HCT116 (cell line): ENCODE data around the gene FAM3B. TPM values are rescaled to one million over a fixed set of nuclear protein-coding genes. Genes with fewer than 3 reads are reported as not detected.

ENCODE experiments used
- ATAC-seq: fragments of 200-7000 bp; cut with Tn5 transposase; 2 replicates; pipeline ENCODE4 v1.9.1; 2020; ENCODE audit warnings: mild to moderate bottlenecking, moderate library complexity
- BruUV-seq: library from RNA; stranded (reverse); fragments of 400-500 nt; replicated peaks from 2 replicates; lab custom pipeline; 2021; lab: Mats Ljungman, UMichigan
- CTCF ChIA-PET: fragments of 300-600 bp; sonication (Branson Sonifier 250); formaldehyde crosslinking; loops from one replicate; lab custom pipeline; 2021; ENCODE audit warnings: antibody characterized with exemption; lab: Charles Lee
- POLR2A ChIA-PET: fragments of 300-600, 350-600 bp; sonication (Branson Sonifier 250); formaldehyde crosslinking; loops from one replicate; lab custom pipeline; 2021; ENCODE audit warnings: antibody characterized with exemption; lab: Charles Lee
- RAD21 ChIA-PET, 2 experiments: fragments of 300-600 bp; sonication (Branson Sonifier 250); formaldehyde crosslinking; loops; one replicate each; lab custom pipeline; 2023; ENCODE audit warnings: low total read pairs in 2 of 2; ENCODE audit not compliant: uncharacterized antibody in 2 of 2, unreplicated experiment in 2 of 2, low non-redundant PET in 1 of 2; lab: Charles Lee
- DNase-seq: peaks from one replicate; pipeline ENCODE4 v3.0.0-alpha.2; 2010; ENCODE audit warnings: low read depth, low spot score
- H2AFZ ChIP-seq: fragments of 200-600 bp; shearing (Covaris generic), sonication (generic); 2 replicates; pipeline ENCODE4 v1.6.1; 2017; ENCODE audit warnings: low read depth, mixed run types, mixed read lengths, antibody characterized with exemption, low read length; ENCODE audit not compliant: poor library complexity, severe bottlenecking
- H3K27ac ChIP-seq: 2 replicates; pipeline ENCODE4 v1.5.1; 2012; ENCODE audit warnings: low read depth, low read length
- H3K27me3 ChIP-seq: fragments of 200-600 bp; sonication (generic); 2 replicates; pipeline ENCODE4 v1.6.1; 2016; ENCODE audit warnings: mixed run types, low read length, mixed read lengths; ENCODE audit not compliant: insufficient read depth
- H3K36me3 ChIP-seq, 2 experiments: fragments of 200-500 bp in 1 of 2; fragments of 200-600 bp in 1 of 2; sonication (Bioruptor generic) in 1 of 2; sonication (generic) in 1 of 2; 2 replicates each; pipeline versions ENCODE4 v1.5.1 to v1.6.1; 2014 to 2016; ENCODE audit warnings: low read length in 2 of 2, inconsistent platforms in 1 of 2, mixed read lengths in 1 of 2, mixed run types in 1 of 2; ENCODE audit not compliant: insufficient read depth in 2 of 2, control insufficient read depth in 1 of 2
- H3K4me1 ChIP-seq, 2 experiments: fragments of 200-600 bp in 1 of 2; sonication (generic) in 1 of 2; 2 replicates each; pipeline versions ENCODE4 v1.5.1 to v1.6.1; 2012 to 2017; ENCODE audit warnings: low read length in 2 of 2, inconsistent platforms in 1 of 2, mild to moderate bottlenecking in 1 of 2, mixed read lengths in 1 of 2, mixed run types in 1 of 2, moderate library complexity in 1 of 2; ENCODE audit not compliant: insufficient read depth in 2 of 2, control insufficient read depth in 1 of 2
- H3K4me2 ChIP-seq: fragments of 200-600 bp; sonication (generic); 2 replicates; pipeline ENCODE4 v1.6.1; 2017; ENCODE audit warnings: mixed run types, low read length, mixed read lengths
- H3K4me3 ChIP-seq, 2 experiments: fragments of 200-600 bp in 1 of 2; sonication (generic) in 1 of 2; replicated peaks in 1 of 2; 2 replicates each; pipeline ENCODE4 v1.5.1; 2011 to 2016; ENCODE audit warnings: low read length in 2 of 2, control low read depth in 1 of 2, low read depth in 1 of 2, mild to moderate bottlenecking in 1 of 2, mixed read lengths in 1 of 2, mixed run types in 1 of 2
- H3K79me2 ChIP-seq: fragments of 200-600 bp; sonication (generic); 2 replicates; pipeline ENCODE4 v1.6.1; 2017; ENCODE audit warnings: mild to moderate bottlenecking, mixed run types, low read length, moderate library complexity, mixed read lengths; ENCODE audit not compliant: insufficient read depth
- H3K9ac ChIP-seq: fragments of 200-600 bp; sonication (generic); 2 replicates; pipeline ENCODE4 v1.6.1; 2016; ENCODE audit warnings: low read length, mixed read lengths
- H3K9me2 ChIP-seq: fragments of 200-600 bp; sonication (generic), shearing (Covaris generic); 2 replicates; pipeline ENCODE4 v1.6.1; 2017; ENCODE audit warnings: mixed run types, mild to moderate bottlenecking, moderate library complexity; ENCODE audit not compliant: insufficient read depth
- H3K9me3 ChIP-seq, 2 experiments: fragments of 200-500 bp in 1 of 2; fragments of 200-600 bp in 1 of 2; sonication (Bioruptor generic) in 1 of 2; sonication (generic) in 1 of 2; 2 replicates each; pipeline ENCODE4 v1.6.1; 2014 to 2017; ENCODE audit warnings: low read length in 2 of 2, mixed read lengths in 2 of 2, inconsistent platforms in 1 of 2, low read depth in 1 of 2, mild to moderate bottlenecking in 1 of 2, mixed run types in 1 of 2, moderate library complexity in 1 of 2; ENCODE audit not compliant: control insufficient read depth in 1 of 2, insufficient read depth in 1 of 2
- H4K20me1 ChIP-seq: fragments of 200-600 bp; sonication (generic), shearing (Covaris generic); 2 replicates; pipeline ENCODE4 v1.6.1; 2017; ENCODE audit warnings: mixed run types, mild to moderate bottlenecking, moderate library complexity; ENCODE audit not compliant: insufficient read depth
- ATF3 ChIP-seq: IDR thresholded peaks from 2 replicates; pipeline ENCODE4 v1.6.1; 2012
- CTCF ChIP-seq, 3 experiments: fragments of 200-600 bp in 1 of 3; sonication (generic) in 1 of 3; IDR thresholded peaks in 2 of 3; conservative IDR thresholded peaks in 1 of 3; 2 replicates each; pipeline ENCODE4 v1.5.1; 2012 to 2017; ENCODE audit warnings: low read depth in 2 of 3, low read length in 2 of 3, antibody characterized with exemption in 1 of 3, borderline replicate concordance in 1 of 3, control low read depth in 1 of 3, mild to moderate bottlenecking in 1 of 3, mixed read lengths in 1 of 3, mixed run types in 1 of 3, moderate library complexity in 1 of 3; ENCODE audit not compliant: insufficient read depth in 1 of 3
- EGR1 ChIP-seq: IDR thresholded peaks from 2 replicates; pipeline ENCODE4 v1.6.1; 2012; ENCODE audit warnings: low read depth
- ELF1 ChIP-seq: IDR thresholded peaks from 2 replicates; pipeline ENCODE4 v1.6.1; 2012; ENCODE audit warnings: low read depth, borderline replicate concordance
- POLR2A ChIP-seq: IDR thresholded peaks from 2 replicates; pipeline ENCODE4 v1.7.0; 2011; ENCODE audit warnings: borderline replicate concordance; ENCODE audit not compliant: insufficient read depth, insufficient read length; ENCODE audit errors: extremely low read depth
- RAD21 ChIP-seq: IDR thresholded peaks from 2 replicates; pipeline ENCODE4 v1.6.1; 2012; ENCODE audit warnings: low read depth, mild to moderate bottlenecking
- SIN3A ChIP-seq: IDR thresholded peaks from 2 replicates; pipeline ENCODE4 v1.6.1; 2012; ENCODE audit warnings: low read depth
- SP1 ChIP-seq: IDR thresholded peaks from 2 replicates; pipeline ENCODE4 v1.6.1; 2012; ENCODE audit warnings: low read depth
- YY1 ChIP-seq: IDR thresholded peaks from 2 replicates; pipeline ENCODE4 v1.6.1; 2011; ENCODE audit warnings: low read length, low read depth, moderate library complexity, mild to moderate bottlenecking; ENCODE audit not compliant: insufficient replicate concordance; ENCODE audit errors: extremely low read depth
- ZBTB33 ChIP-seq: IDR thresholded peaks from 2 replicates; pipeline ENCODE4 v1.6.1; 2011; ENCODE audit warnings: mild to moderate bottlenecking, low read length, moderate library complexity; ENCODE audit not compliant: insufficient replicate concordance; ENCODE audit errors: extremely low read depth
- ZNF274 ChIP-seq: fragments of 200-500 bp; sonication (Bioruptor generic); IDR thresholded peaks from 2 replicates; pipeline ENCODE4 v1.6.1; 2014; ENCODE audit warnings: mild to moderate bottlenecking, low read depth, low read length, inconsistent platforms
- intact Hi-C: fragments of 100-400 bp; cut with micrococcal nuclease; formaldehyde crosslinking; loops from 2 replicates; pipeline ENCODE4 v1.10.0; 2022
- total RNA-seq: library from RNA; stranded (reverse); gene quantifications from one replicate; pipeline ENCODE4 v1.2.1, GENCODE V29; 2021; ENCODE audit not compliant: unreplicated experiment

Gene FAM3B
- total RNA-seq, 1 experiment from 2014 or later: not detected

- H3K27ac ChIP-seq: no peak overlapping the region
- H3K4me2 ChIP-seq: no peak overlapping the region
- ATAC-seq (no peak), DNase-seq (no peak)
- no peaks in the 10 kb centered on the region for H3K36me3 ChIP-seq
- ChIA-PET CTCF (no interaction called here), RAD21 (no interaction called here), POLR2A (no interaction called here)
- H3K4me1 ChIP-seq: no peaks in the 10 kb centered on the region
- no peak overlapping the region for H2AFZ ChIP-seq
- H3K9me3 ChIP-seq: peaks cover 3 to 7% of the 10 kb centered on the region in 2 experiments; a peak in 1 of 4 replicates
- no peaks in the 10 kb centered on the region for H4K20me1 ChIP-seq
- H3K4me3 ChIP-seq: no peak overlapping the region
- TF ChIP-seq RAD21: no peak
- TF ChIP-seq ZBTB33: no peak
- TF ChIP-seq YY1: no peak
- TF ChIP-seq ATF3: no peak
- TF ChIP-seq ELF1: no peak
- no peak for TF ChIP-seq ZNF274
- no peak for TF ChIP-seq CTCF (IDR thresholded peaks at IDR 0.05 in 2 of 3, conservative IDR thresholded peaks at IDR 0.05 in 1 of 3; ENCODE audit: borderline replicate concordance in 1 of 3, insufficient read depth in 1 of 3, low read depth in 2 of 3, low read length in 2 of 3)
- TF ChIP-seq SIN3A: no peak
- TF ChIP-seq EGR1: no peak
- no peak for TF ChIP-seq SP1
- no peak for TF ChIP-seq POLR2A
- H3K79me2 ChIP-seq: no peaks in the 10 kb centered on the region
- intact Hi-C loops: no loop called here
- H3K27me3 ChIP-seq: no peaks in the 10 kb centered on the region
- H3K9ac ChIP-seq: no peak overlapping the region
- no TSS peak for BruUV-seq
- H3K9me2 ChIP-seq: no peaks in the 10 kb centered on the region
Measured at GRCh38 chr21:41337515-41337914, 20.9 kb downstream of the FAM3B start.
